GM12878 (cell line): ENCODE results near the gene CPSF3. TPM values are rescaled to one million over a fixed set of nuclear protein-coding genes. Genes with fewer than 3 reads are reported as not detected.

Experiments
- E2F4 ChIP-seq: IDR thresholded peaks from 2 replicates; pipeline ENCODE4 v1.6.1; 2012; ENCODE audit warnings: low read depth, low read length, improper control_type of control experiment
- EP300 ChIP-seq, 2 experiments: fragments of 150-350 bp in 1 of 2; IDR thresholded peaks; 2 replicates each; pipeline ENCODE4 v1.6.1; 2011 to 2012; ENCODE audit warnings: low read depth in 2 of 2, low read length in 2 of 2, borderline replicate concordance in 1 of 2, improper control_type of control experiment in 1 of 2, inconsistent platforms in 1 of 2; ENCODE audit not compliant: control insufficient read depth in 1 of 2
- ESRRA ChIP-seq: IDR thresholded peaks from 2 replicates; pipeline ENCODE4 v1.6.1; 2012; ENCODE audit warnings: mild to moderate bottlenecking, low read length, improper control_type of control experiment
- FOXM1 ChIP-seq: IDR thresholded peaks from 2 replicates; pipeline ENCODE4 v1.6.1; 2012; ENCODE audit warnings: low read depth, mild to moderate bottlenecking, inconsistent platforms, low read length, moderate library complexity
- GATAD2B ChIP-seq: fragments of 450-650 bp; conservative IDR thresholded peaks from 2 replicates; pipeline ENCODE4 v1.6.1; 2017; ENCODE audit warnings: low read depth, mild to moderate bottlenecking, moderate library complexity
- HCFC1 ChIP-seq: fragments of 150-350 bp; IDR thresholded peaks from 2 replicates; pipeline ENCODE4 v1.6.1; 2014; ENCODE audit warnings: low read length
- IRF3 ChIP-seq: fragments of 450-650 bp; IDR thresholded peaks from 2 replicates; pipeline ENCODE4 v1.6.1; 2014; ENCODE audit warnings: mild to moderate bottlenecking
- KLF5 ChIP-seq: fragments of 450-650 bp; IDR thresholded peaks from 2 replicates; pipeline ENCODE4 v1.6.1; 2014; ENCODE audit warnings: mild to moderate bottlenecking; ENCODE audit not compliant: partially characterized antibody
- MYC ChIP-seq: IDR thresholded peaks from 2 replicates; pipeline ENCODE4 v1.6.1; 2011; ENCODE audit warnings: mild to moderate bottlenecking, low read length, moderate library complexity, inconsistent platforms; ENCODE audit not compliant: insufficient read depth, insufficient replicate concordance, insufficient read length, severe bottlenecking
- NFIC ChIP-seq: IDR thresholded peaks from 2 replicates; pipeline ENCODE4 v1.6.1; 2012; ENCODE audit warnings: low read depth, mild to moderate bottlenecking, inconsistent platforms, low read length, moderate library complexity
- NFYA ChIP-seq: IDR thresholded peaks from 2 replicates; pipeline ENCODE4 v1.6.1; 2011; ENCODE audit warnings: low read depth, mild to moderate bottlenecking, low read length, improper control_type of control experiment, borderline replicate concordance
- NRF1 ChIP-seq: conservative IDR thresholded peaks from 2 replicates; pipeline ENCODE4 v1.6.1; 2011; ENCODE audit warnings: mild to moderate bottlenecking, low read depth, low read length, improper control_type of control experiment
- PBX3 ChIP-seq: IDR thresholded peaks from 2 replicates; pipeline ENCODE4 v1.6.1; 2011; ENCODE audit warnings: mild to moderate bottlenecking, low read depth, low read length, moderate library complexity; ENCODE audit not compliant: insufficient replicate concordance
- POLR2AphosphoS5 ChIP-seq: IDR thresholded peaks from 2 replicates; pipeline ENCODE4 v1.6.1; 2011; ENCODE audit warnings: mild to moderate bottlenecking, low read length, inconsistent platforms
- POU2F2 ChIP-seq: IDR thresholded peaks from 3 replicates; pipeline ENCODE4 v1.6.1; 2011; ENCODE audit warnings: low read depth, mild to moderate bottlenecking, low read length, borderline replicate concordance
- RB1 ChIP-seq: fragments of 450-650 bp; formaldehyde crosslinking; IDR thresholded peaks from 2 replicates; pipeline ENCODE4 v1.6.1; 2017; ENCODE audit warnings: mild to moderate bottlenecking, borderline replicate concordance
- REST ChIP-seq: IDR thresholded peaks from 2 replicates; pipeline ENCODE4 v1.6.1; 2012; ENCODE audit warnings: mild to moderate bottlenecking, low read depth, low read length
- SIX5 ChIP-seq: IDR thresholded peaks from 2 replicates; pipeline ENCODE4 v1.6.1; 2011; ENCODE audit warnings: mild to moderate bottlenecking, low read depth, low read length, moderate library complexity; ENCODE audit not compliant: severe bottlenecking
- SRF ChIP-seq, 2 experiments: IDR thresholded peaks; 2 replicates each; pipeline ENCODE4 v1.6.1; 2011; ENCODE audit warnings: low read depth in 2 of 2, low read length in 2 of 2, mild to moderate bottlenecking in 1 of 2, moderate library complexity in 1 of 2
- SUPT20H ChIP-seq: IDR thresholded peaks from 2 replicates; pipeline ENCODE4 v1.6.1; 2011; ENCODE audit warnings: low read depth, mild to moderate bottlenecking, low read length, moderate library complexity, borderline replicate concordance; ENCODE audit not compliant: control insufficient read depth
- SUZ12 ChIP-seq: fragments of 200-600 bp; sonication (generic); IDR thresholded peaks from one replicate; pipeline ENCODE4 v1.6.1; 2018; ENCODE audit warnings: antibody characterized with exemption, mild to moderate bottlenecking; ENCODE audit not compliant: unreplicated experiment
- ZNF207 ChIP-seq: fragments of 450-650 bp; IDR thresholded peaks from 2 replicates; pipeline ENCODE4 v1.6.1; 2014; ENCODE audit warnings: antibody characterized with exemption, mild to moderate bottlenecking, borderline replicate concordance
- ZNF384 ChIP-seq: IDR thresholded peaks from 2 replicates; pipeline ENCODE4 v1.6.1; 2012; ENCODE audit warnings: low read depth, mild to moderate bottlenecking, low read length, improper control_type of control experiment, borderline replicate concordance
- polyA plus RNA-seq, 11 experiments: library from polyadenylated mRNA; depleted of rRNA in 4 of 11; unstranded in 6 of 11; stranded (reverse) in 5 of 11; fragments of >200 nt; fragmentation: Nextera tagmentation in 4 of 11; fragmentation: Illumina TruSeq in 1 of 11; extraction: Ambion mirVana in 4 of 11; extraction: Trizol in 1 of 11; gene quantifications; 1 replicate in 1 of 11; 2 replicates in 10 of 11; pipeline versions ENCODE4 v1.2.1 to v1.2.3, GENCODE V29; 2011 to 2016; ENCODE audit warnings: inconsistent platforms in 2 of 11, missing spikeins in 2 of 11, low read depth in 1 of 11
- total RNA-seq, 4 experiments: library from RNA; depleted of rRNA in 3 of 4; stranded (reverse); fragments of >200 nt in 3 of 4; fragmentation: Illumina TruSeq in 1 of 4; extraction: Trizol in 1 of 4; gene quantifications; 2 replicates each; pipeline versions ENCODE4 v1.2.1 to v1.2.3, GENCODE V29; 2013 to 2021

CPSF3 gene
- total and polyA plus RNA-seq, 10 of the 15 experiments (the other 5 are each of a cell fraction or from before 2014, with no cell fraction given), result 34.5 to 108 (median 76.1) TPM

- no peak for TF ChIP-seq REST
- TF ChIP-seq GATAD2B, result no peak
- no peak for TF ChIP-seq IRF3
- no peak for TF ChIP-seq ZNF384
- no peak for TF ChIP-seq FOXM1
- TF ChIP-seq ESRRA, result no peak
- no peak for TF ChIP-seq SUZ12
- no peak for TF ChIP-seq E2F4
- TF ChIP-seq NFYA, result no peak
- TF ChIP-seq SIX5, result no peak
- TF ChIP-seq MYC, result no peak
- TF ChIP-seq POLR2AphosphoS5, result no peak
- TF ChIP-seq SRF (IDR thresholded peaks at IDR 0.05; ENCODE audit: low read depth in 2 of 2, low read length in 2 of 2), result no peak
- no peak for TF ChIP-seq HCFC1
- TF ChIP-seq RB1, result 0 out of 2 replicates have a peak, but pooled peaks have one; percentile 72
- TF ChIP-seq PBX3, result no peak
- TF ChIP-seq KLF5, result no peak
- no peak for TF ChIP-seq ZNF207
- TF ChIP-seq SUPT20H, result no peak
- no peak for TF ChIP-seq NFIC
- no peak for TF ChIP-seq POU2F2
- no peak for TF ChIP-seq EP300 (IDR thresholded peaks at IDR 0.05; ENCODE audit: borderline replicate concordance in 1 of 2, control insufficient read depth in 1 of 2, low read depth in 2 of 2, low read length in 2 of 2)
- TF ChIP-seq NRF1, result no peak
Measured at GRCh38 chr2:9473308-9473984, 50.0 kb downstream of the CPSF3 start (continued).
